DND-41 (cell line): ENCODE measurements around the gene OXGR1.

Experiments
- CTCF ChIP-seq: IDR thresholded peaks from 2 replicates; pipeline ENCODE4 v1.5.1; 2012; ENCODE audit warnings: borderline replicate concordance, low read length, moderate library complexity, mild to moderate bottlenecking; ENCODE audit not compliant: poor library complexity, severe bottlenecking; ENCODE audit errors: extremely low read depth
- EZH2 ChIP-seq: IDR thresholded peaks from 3 replicates; pipeline ENCODE4 v1.6.1; 2012; ENCODE audit warnings: borderline replicate concordance, low read depth, mild to moderate bottlenecking, moderate library complexity, low read length, inconsistent platforms; ENCODE audit not compliant: severe bottlenecking

- TF ChIP-seq CTCF (no peak), EZH2 (no peak)
These were observed 27.7 kb downstream of the OXGR1 start for GRCh38 chr13:96966415-96967102.
